Stimulated activated CD4-positive, alpha-beta T cell treated with anti-CD3 and anti-CD28 coated beads, Interleukin-2, amount 100 ng/mL, for 4 hours (primary cell): Measurements from ENCODE around the gene SNCAIP.

Experiments
- DNase-seq: peaks from one replicate; pipeline ENCODE4 v3.0.0-alpha.2; 2020; ENCODE audit warnings: low read depth

The SNCAIP gene

GRCh38 chr5:122400341-122400740 lies 88.3 kb downstream of the SNCAIP start:
- DNase-seq: no peak

GRCh38 chr5:122400938-122401337 lies 88.9 kb downstream of the SNCAIP start:
- no peak for DNase-seq

GRCh38 chr5:122401976-122402725 lies 90.1 kb downstream of the SNCAIP start:
- no peak for DNase-seq

- no peak for DNase-seq
Measured at GRCh38 chr5:122402955-122403685, 91.1 kb downstream of the SNCAIP start.

- no peak for DNase-seq
Measured at GRCh38 chr5:122404018-122404417, 92.0 kb downstream of the SNCAIP start.

GRCh38 chr5:122404653-122405362 lies 92.8 kb downstream of the SNCAIP start:
- DNase-seq: no peak

GRCh38 chr5:122405751-122406150 lies 93.7 kb downstream of the SNCAIP start:
- DNase-seq: no peak

- no peak for DNase-seq
Measured at GRCh38 chr5:122406181-122406580, 94.1 kb downstream of the SNCAIP start.

- DNase-seq: no peak
Measured at GRCh38 chr5:122408592-122409224, 96.7 kb downstream of the SNCAIP start.

GRCh38 chr5:122412966-122413365 lies 100.9 kb downstream of the SNCAIP start:
- no peak for DNase-seq

- no peak for DNase-seq
Measured at GRCh38 chr5:122413722-122414121, 101.7 kb downstream of the SNCAIP start.

GRCh38 chr5:122415030-122415800 lies 103.2 kb downstream of the SNCAIP start:
- no peak for DNase-seq

- no peak for DNase-seq
Measured at GRCh38 chr5:122415801-122416120, 103.7 kb downstream of the SNCAIP start.

GRCh38 chr5:122419142-122419894 lies 107.3 kb downstream of the SNCAIP start:
- DNase-seq: no peak

- no peak for DNase-seq
Measured at GRCh38 chr5:122420091-122420490, 108.1 kb downstream of the SNCAIP start.

- no peak for DNase-seq
Measured at GRCh38 chr5:122420537-122421236, 108.7 kb downstream of the SNCAIP start.

- DNase-seq: no peak
Measured at GRCh38 chr5:122421374-122422079, 109.5 kb downstream of the SNCAIP start.

- no peak for DNase-seq
Measured at GRCh38 chr5:122423221-122423620, 111.2 kb downstream of the SNCAIP start.

GRCh38 chr5:122424132-122424531 lies 112.1 kb downstream of the SNCAIP start:
- DNase-seq: no peak

GRCh38 chr5:122426301-122426700 lies 114.3 kb downstream of the SNCAIP start:
- DNase-seq: no peak
